Activated naive CD4-positive, alpha-beta T cell treated with anti-CD3 and anti-CD28 coated beads, Interleukin-2, amount 50 U/mL, for 72 hours (primary cell): ENCODE data around the gene TMEM74B. TPM values are rescaled to one million over a fixed set of nuclear protein-coding genes. Genes with fewer than 3 reads are reported as not detected.
A peak's percentile ranks its signal among the peaks of the same experiment; 100 is the strongest.
"Not testable (repeated sequence)": the region's sequence is repeated elsewhere in the genome, so short reads cannot be mapped to it uniquely, and the experiment has no call there.

Experiments
- ATAC-seq, 2 donors: fragments of 150-1000 bp; cut with Tn5 transposase; 2 replicates each; pipeline ENCODE4 v1.10.0; 2021; ENCODE audit warnings: mild to moderate bottlenecking in 2 of 2, moderate library complexity in 2 of 2
- DNase-seq, 2 donors: peaks; one replicate each; pipeline ENCODE4 v3.0.0; 2021 to 2022; ENCODE audit warnings: low spot score in 2 of 2
- H3K27ac Mint-ChIP-seq, 2 donors: one replicate each; pipeline ENCODE4 v1.8.0; 2022; ENCODE audit warnings: mild to moderate bottlenecking in 2 of 2, mixed read lengths in 2 of 2
- H3K36me3 Mint-ChIP-seq, 2 donors: one replicate each; pipeline ENCODE4 v1.8.0; 2022; ENCODE audit warnings: mixed read lengths in 2 of 2
- H3K9me3 Mint-ChIP-seq, 2 donors: one replicate each; pipeline ENCODE4 v1.8.0; 2022; ENCODE audit warnings: mixed read lengths in 2 of 2
- total RNA-seq, 2 donors: library from RNA; stranded (reverse); gene quantifications; one replicate each; pipeline ENCODE4 v1.2.3, GENCODE V29; 2022

Gene TMEM74B
- total RNA-seq, 2 donors from 2014 or later = 8.3 TPM; not detected in 1

GRCh38 chr20:1166948-1167720 lies 17.6 kb downstream of the TMEM74B start:
- Mint-ChIP-seq H3K9me3 (no peaks in the 10 kb centered on the region), H3K27ac (no peak overlapping the region)
- no peak for ATAC-seq

GRCh38 chr20:1165941-1166340 lies 18.8 kb downstream of the TMEM74B start:
- peak overlapping the region in 1 of 2 donors; percentile 68 for H3K27ac Mint-ChIP-seq
- peaks cover 20 to 46% of the 10 kb centered on the region in 2 donors for H3K36me3 Mint-ChIP-seq
- DNase-seq = no peak
- H3K9me3 Mint-ChIP-seq = no peaks in the 10 kb centered on the region
- ATAC-seq = no peak

More at GRCh38 chr20:1166948-1167720, 17.6 kb downstream of the TMEM74B start:
- H3K36me3 Mint-ChIP-seq = peaks cover 20 to 46% of the 10 kb centered on the region in 2 donors
- no peak for DNase-seq

- H3K36me3 Mint-ChIP-seq = peaks cover 20 to 50% of the 10 kb centered on the region in 2 donors
- no peaks in the 10 kb centered on the region for H3K9me3 Mint-ChIP-seq
- ATAC-seq (no peak), DNase-seq (no peak)
- peak overlapping the region in 1 of 2 donors; percentile 68 for H3K27ac Mint-ChIP-seq
Measured at GRCh38 chr20:1165521-1165920, 19.3 kb downstream of the TMEM74B start.

GRCh38 chr20:1164871-1165270 lies 19.9 kb downstream of the TMEM74B start:
- H3K36me3 Mint-ChIP-seq = peaks cover 16 to 43% of the 10 kb centered on the region in 2 donors
- ATAC-seq (no peak), DNase-seq (no peak)
- peak overlapping the region; percentile 62 to 68 for H3K27ac Mint-ChIP-seq
- H3K9me3 Mint-ChIP-seq = no peaks in the 10 kb centered on the region

- no peak for DNase-seq
- H3K9me3 Mint-ChIP-seq = no peaks in the 10 kb centered on the region
- no peak overlapping the region for H3K27ac Mint-ChIP-seq
- H3K36me3 Mint-ChIP-seq = peaks cover 12 to 36% of the 10 kb centered on the region in 2 donors
- no peak for ATAC-seq
Measured at GRCh38 chr20:1163653-1164052, 21.1 kb downstream of the TMEM74B start.

GRCh38 chr20:1163105-1163504 lies 21.7 kb downstream of the TMEM74B start:
- no peaks in the 10 kb centered on the region for H3K9me3 Mint-ChIP-seq
- DNase-seq (no peak), ATAC-seq (no peak)
- H3K27ac Mint-ChIP-seq = peak overlapping the region in 1 of 2 donors; percentile 86
- H3K36me3 Mint-ChIP-seq = peaks cover 12 to 30% of the 10 kb centered on the region in 2 donors

- ATAC-seq = no peak
- Mint-ChIP-seq H3K9me3 (no peaks in the 10 kb centered on the region), H3K36me3 (peaks cover 15 to 16% of the 10 kb centered on the region in 2 donors), H3K27ac (peak overlapping the region in 1 of 2 donors; percentile 47)
- DNase-seq = no peak
Measured at GRCh38 chr20:1160991-1161390, 23.8 kb downstream of the TMEM74B start.

- ATAC-seq = no peak
- H3K36me3 Mint-ChIP-seq = peaks cover 12 to 19% of the 10 kb centered on the region in 2 donors
Measured at GRCh38 chr20:1160496-1160895, 24.3 kb downstream of the TMEM74B start.

GRCh38 chr20:1155342-1155741 lies 29.4 kb downstream of the TMEM74B start:
- H3K27ac Mint-ChIP-seq = no peak overlapping the region
- peaks cover 0 to 4% of the 10 kb centered on the region in 2 donors for H3K9me3 Mint-ChIP-seq
- DNase-seq = no peak
- H3K36me3 Mint-ChIP-seq = peaks cover 33 to 54% of the 10 kb centered on the region in 2 donors
- no peak for ATAC-seq

More at GRCh38 chr20:1160496-1160895, 24.3 kb downstream of the TMEM74B start:
- no peak overlapping the region for H3K27ac Mint-ChIP-seq
- no peak for DNase-seq
- H3K9me3 Mint-ChIP-seq = no peaks in the 10 kb centered on the region

- no peak overlapping the region for H3K27ac Mint-ChIP-seq
- H3K9me3 Mint-ChIP-seq = peaks cover 0 to 4% of the 10 kb centered on the region in 2 donors
- DNase-seq (no peak), ATAC-seq (no peak)
- H3K36me3 Mint-ChIP-seq = peaks cover 33 to 54% of the 10 kb centered on the region in 2 donors
Measured at GRCh38 chr20:1154691-1155090, 30.1 kb downstream of the TMEM74B start.

- no peak for DNase-seq
- peaks cover 33 to 54% of the 10 kb centered on the region in 2 donors for H3K36me3 Mint-ChIP-seq
- ATAC-seq = no peak
- peaks cover 0 to 4% of the 10 kb centered on the region in 2 donors for H3K9me3 Mint-ChIP-seq
- H3K27ac Mint-ChIP-seq = no peak overlapping the region
Measured at GRCh38 chr20:1154226-1154625, 30.6 kb downstream of the TMEM74B start.

GRCh38 chr20:1150968-1151367 lies 33.8 kb downstream of the TMEM74B start:
- Mint-ChIP-seq H3K27ac (peak overlapping the region in 1 of 2 donors; percentile 19), H3K36me3 (peaks cover 33 to 54% of the 10 kb centered on the region in 2 donors)
- DNase-seq = no peak

GRCh38 chr20:1150218-1150617 lies 34.6 kb downstream of the TMEM74B start:
- no peak overlapping the region for H3K27ac Mint-ChIP-seq
- peak; percentile 65 to 84 for ATAC-seq
- H3K9me3 Mint-ChIP-seq = peaks cover 0 to 4% of the 10 kb centered on the region in 2 donors

More at GRCh38 chr20:1150968-1151367, 33.8 kb downstream of the TMEM74B start:
- no peak for ATAC-seq
- H3K9me3 Mint-ChIP-seq = peaks cover 0 to 4% of the 10 kb centered on the region in 2 donors

GRCh38 chr20:1149812-1150211 lies 35.0 kb downstream of the TMEM74B start:
- not testable (repeated sequence) for H3K27ac Mint-ChIP-seq, H3K9me3 Mint-ChIP-seq, DNase-seq
- ATAC-seq = peak; percentile 9 to 81
- peaks cover 25 to 43% of the 10 kb centered on the region in 2 donors for H3K36me3 Mint-ChIP-seq

More at GRCh38 chr20:1150218-1150617, 34.6 kb downstream of the TMEM74B start:
- peaks cover 29 to 47% of the 10 kb centered on the region in 2 donors for H3K36me3 Mint-ChIP-seq
- DNase-seq = no peak

GRCh38 chr20:1146957-1147356 lies 37.8 kb downstream of the TMEM74B start:
- no peak for ATAC-seq

GRCh38 chr20:1144401-1145172 lies 40.2 kb downstream of the TMEM74B start:
- DNase-seq = no peak
- H3K36me3 Mint-ChIP-seq = peaks cover 7 to 36% of the 10 kb centered on the region in 2 donors

More at GRCh38 chr20:1146957-1147356, 37.8 kb downstream of the TMEM74B start:
- DNase-seq = no peak
- no peaks in the 10 kb centered on the region for H3K9me3 Mint-ChIP-seq
- no peak overlapping the region for H3K27ac Mint-ChIP-seq
- peaks cover 6 to 27% of the 10 kb centered on the region in 2 donors for H3K36me3 Mint-ChIP-seq

GRCh38 chr20:1137236-1137635 lies 47.5 kb downstream of the TMEM74B start:
- Mint-ChIP-seq H3K27ac (no peak overlapping the region), H3K9me3 (no peaks in the 10 kb centered on the region), H3K36me3 (peaks cover 11 to 40% of the 10 kb centered on the region in 2 donors)
- ATAC-seq (no peak), DNase-seq (no peak)

More at GRCh38 chr20:1144401-1145172, 40.2 kb downstream of the TMEM74B start:
- peak overlapping the region in 1 of 2 donors; percentile 50 for H3K27ac Mint-ChIP-seq
- no peaks in the 10 kb centered on the region for H3K9me3 Mint-ChIP-seq
- no peak for ATAC-seq
